GM19324 (cell line): Measurements from ENCODE around the gene MOK.

Source experiments
- ATAC-seq: cut with Tn5 transposase; IDR thresholded peaks from one replicate; pipeline ENCODE4 v1.9.1; 2021; ENCODE audit warnings: mild to moderate bottlenecking, moderate library complexity; ENCODE audit not compliant: unreplicated experiment, low FRiP score

The MOK gene

DNA sequence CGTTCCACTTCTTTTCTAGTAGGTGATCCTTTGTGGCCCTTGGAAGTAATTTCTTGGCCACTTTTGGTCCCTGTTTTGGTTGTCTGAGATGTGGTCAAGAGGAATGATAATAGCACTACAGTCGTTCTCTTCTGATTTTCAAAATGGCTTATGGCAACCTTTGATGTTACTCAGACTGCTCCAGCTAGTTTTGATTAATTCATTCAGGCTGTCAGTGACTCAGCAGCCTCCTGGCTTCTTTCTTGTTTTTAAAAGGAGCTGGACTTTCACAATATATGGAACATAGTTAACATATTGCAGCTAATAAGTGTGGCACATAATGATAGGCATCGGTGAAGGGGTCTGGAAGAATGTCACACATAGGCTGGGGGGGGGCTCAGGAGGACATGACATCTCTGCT is 117.9 kb downstream of the MOK start:
- ATAC-seq = no peak

DNA sequence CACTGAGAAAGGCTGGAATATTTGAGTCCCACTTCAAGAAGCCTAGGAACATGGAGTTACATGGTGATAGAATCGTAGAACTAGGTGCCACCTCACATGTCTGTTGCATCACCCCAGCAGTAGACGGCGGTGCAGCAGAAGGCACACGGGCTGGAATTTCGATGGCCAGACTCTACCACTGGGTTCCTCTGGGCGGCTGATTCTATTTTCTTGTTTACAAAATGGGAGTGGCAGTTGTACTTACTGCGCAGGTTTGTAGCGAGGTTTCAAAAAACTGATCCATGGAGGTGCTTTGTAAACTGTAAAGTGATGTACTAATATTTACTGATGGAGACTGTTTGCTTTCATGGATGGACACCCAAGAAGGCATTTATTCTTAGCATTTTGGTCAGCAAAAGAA is 119.6 kb downstream of the MOK start:
- no peak for ATAC-seq

DNA sequence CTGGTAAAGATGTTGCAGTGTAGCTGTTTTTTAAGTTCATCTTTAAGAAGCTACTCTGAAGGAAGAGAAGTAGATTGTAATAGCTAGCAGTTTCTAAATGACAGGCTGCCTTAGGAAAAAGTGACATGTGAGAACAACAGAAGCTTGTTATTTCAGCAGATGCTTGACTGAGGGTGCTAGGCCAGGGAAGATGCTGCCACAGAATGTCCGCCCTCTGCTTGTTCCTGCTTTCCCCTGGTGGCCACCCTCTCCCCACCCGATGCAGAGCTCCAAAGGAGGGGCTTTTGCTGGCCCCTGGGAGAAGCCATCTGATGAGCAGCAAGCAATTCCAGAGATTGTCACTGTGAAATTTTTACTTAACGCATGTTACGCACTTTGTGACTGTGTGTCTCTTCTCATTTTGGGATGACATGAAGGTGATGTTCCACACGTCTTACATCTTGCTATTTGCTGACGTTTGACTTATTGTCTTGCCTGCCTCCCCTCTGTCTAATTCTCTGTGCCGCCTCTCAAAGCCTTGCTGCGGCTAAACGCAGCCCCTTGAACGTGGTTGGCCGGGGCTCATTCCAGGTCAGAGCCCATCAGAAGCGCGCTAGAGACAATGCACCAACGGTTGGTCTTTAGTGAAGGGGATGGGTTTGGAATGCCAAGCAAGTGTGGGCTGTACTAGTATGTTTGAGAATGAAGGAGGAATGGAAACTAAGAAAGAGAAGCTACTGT is 120.5 kb downstream of the MOK start:
- no peak for ATAC-seq

DNA sequence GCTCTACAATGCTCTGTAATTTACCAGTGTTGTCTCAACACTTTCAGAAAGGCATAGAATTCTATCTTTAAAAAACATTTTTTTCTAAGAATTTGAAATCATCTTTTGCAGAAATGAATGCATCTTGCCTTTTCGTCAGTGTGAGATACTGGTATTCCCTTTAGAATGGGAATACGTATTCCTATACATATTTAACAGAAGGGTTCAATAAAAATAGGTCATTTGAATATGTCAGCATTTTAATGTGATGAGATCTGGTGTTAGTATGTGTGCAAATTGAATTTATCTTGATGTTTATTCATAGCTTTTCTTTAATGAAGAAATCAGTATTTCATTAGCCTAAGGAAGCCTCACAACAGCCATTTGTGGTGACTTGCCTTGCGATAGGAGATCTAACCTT is 121.1 kb downstream of the MOK start:
- no peak for ATAC-seq

DNA sequence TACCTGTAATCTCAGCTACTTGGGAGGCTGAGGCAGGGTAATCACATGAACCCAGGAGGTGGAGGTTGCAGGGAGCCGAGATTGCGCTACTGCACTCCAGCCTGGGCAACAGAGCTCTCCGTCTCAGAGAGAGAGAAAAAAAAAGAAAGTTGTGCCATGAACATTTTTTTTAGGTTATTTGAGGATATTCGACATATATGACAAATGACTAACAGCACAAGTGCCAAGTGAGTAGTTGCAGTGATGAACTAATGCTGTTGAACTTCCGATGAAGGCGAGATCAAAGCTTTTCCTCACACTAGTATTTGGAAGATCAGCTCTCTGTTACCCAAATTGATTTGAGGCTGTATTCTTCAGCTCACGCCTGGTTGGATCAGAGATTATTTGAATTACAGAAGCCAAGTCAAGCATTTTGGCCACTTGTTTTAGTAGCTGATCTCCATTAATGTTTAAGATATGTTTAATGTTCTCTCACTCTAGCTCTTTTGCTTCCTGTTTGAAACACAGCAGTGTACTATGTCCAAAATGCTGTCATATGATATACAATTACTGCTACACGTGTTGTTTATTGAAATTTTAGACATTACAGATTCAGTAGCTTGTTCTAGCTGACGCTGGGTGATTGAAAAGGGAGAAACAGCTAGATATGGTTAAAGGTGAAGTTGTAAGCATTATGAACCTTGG is 121.9 kb downstream of the MOK start:
- ATAC-seq = no peak

DNA sequence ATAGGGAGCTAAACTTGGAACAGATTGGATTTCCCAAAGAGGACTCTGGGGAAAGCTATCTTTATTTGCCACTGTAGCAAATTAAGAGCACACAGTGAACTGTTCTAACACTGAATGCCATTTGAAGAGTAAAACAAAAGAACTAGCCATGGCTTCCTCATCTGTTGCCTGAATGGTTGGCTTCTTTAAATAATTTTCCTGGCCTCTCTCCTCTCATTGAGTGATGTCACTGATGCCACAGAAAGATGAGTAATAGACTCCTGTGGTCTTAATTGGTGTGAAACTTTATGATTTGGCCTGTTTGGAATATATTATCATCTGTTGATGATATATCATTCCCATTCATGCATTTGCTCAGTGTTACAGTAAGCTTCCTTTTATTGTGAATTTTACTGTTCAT is 122.8 kb downstream of the MOK start:
- ATAC-seq = no peak

DNA sequence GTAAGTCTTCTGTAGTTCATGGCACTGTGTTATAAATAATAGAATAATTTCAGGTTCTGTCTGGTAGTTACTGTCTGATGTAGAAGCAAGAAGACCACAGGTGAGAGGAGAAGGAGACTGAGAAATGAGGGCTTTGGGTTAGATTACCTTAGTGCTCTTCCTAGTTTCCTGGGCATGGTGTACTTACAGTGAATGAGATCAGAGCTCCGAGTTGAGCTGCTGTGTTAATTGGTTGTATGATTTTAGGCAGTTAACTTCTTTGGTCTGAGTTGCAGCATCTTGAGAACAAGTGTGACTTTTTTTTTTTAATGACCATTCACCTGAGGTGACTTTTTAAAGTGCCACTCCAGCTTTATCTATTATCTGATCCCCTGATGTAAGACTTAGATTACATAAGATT is 123.8 kb downstream of the MOK start:
- ATAC-seq = no peak

DNA sequence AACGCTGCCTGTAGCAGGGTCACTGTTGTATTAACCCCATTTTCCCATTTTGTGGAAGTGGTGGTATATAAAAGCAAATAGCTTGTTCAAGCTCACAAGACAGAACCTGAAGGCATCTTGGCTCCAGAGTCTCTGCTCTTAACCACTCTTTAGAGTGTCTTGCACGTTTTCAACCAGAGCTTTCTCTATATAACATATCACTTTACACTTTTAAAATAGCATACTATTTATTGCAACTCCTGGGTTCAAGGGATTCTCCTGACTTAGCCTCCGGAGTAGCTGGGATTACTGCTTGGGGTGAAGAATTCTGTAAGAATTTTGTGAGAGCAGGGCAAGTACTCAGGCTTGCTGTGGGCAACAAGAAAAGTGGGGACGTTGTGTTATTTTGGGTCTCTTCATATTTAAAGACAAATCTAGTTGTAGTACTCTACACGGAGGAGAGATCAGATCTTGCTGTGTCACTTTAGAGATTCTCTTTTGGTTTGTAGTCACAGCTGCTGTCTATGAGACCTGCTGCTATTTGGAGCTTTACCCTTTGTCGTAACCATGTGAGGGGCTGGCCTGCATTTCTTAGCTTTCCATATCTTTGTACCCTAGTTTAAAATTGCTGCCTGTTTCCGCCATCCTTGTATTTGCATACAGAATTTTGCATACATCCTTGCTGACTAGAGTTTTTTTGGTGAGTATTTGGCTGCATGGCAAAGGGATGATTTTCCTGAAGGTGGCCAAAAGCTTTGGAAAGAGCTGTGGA is 124.5 kb downstream of the MOK start:
- ATAC-seq = no peak
